Muscle layer of colon (tissue), 2 donors: ENCODE measurements around the gene TMCC3.
"Not testable (repeated sequence)": the region's sequence is repeated elsewhere in the genome, so short reads cannot be mapped to it uniquely, and the experiment has no call there.

Experiments
- H3K27ac ChIP-seq: one replicate; pipeline ENCODE4 v1.7.0; 2013; ENCODE audit warnings: low read depth, mild to moderate bottlenecking, low read length, moderate library complexity
- H3K27me3 ChIP-seq, 2 donors: one replicate each; pipeline ENCODE4 v1.7.0; 2013; ENCODE audit warnings: low read length in 2 of 2, mild to moderate bottlenecking in 2 of 2; ENCODE audit not compliant: insufficient read depth in 2 of 2, control insufficient read depth in 1 of 2
- H3K36me3 ChIP-seq: one replicate; pipeline ENCODE4 v1.7.0; 2013; ENCODE audit warnings: mild to moderate bottlenecking, low read length; ENCODE audit not compliant: insufficient read depth
- H3K4me1 ChIP-seq: one replicate; pipeline ENCODE4 v1.7.0; 2013; ENCODE audit warnings: mild to moderate bottlenecking, low read length; ENCODE audit not compliant: insufficient read depth
- H3K4me3 ChIP-seq, 2 donors: one replicate each; pipeline ENCODE4 v1.7.0; 2013; ENCODE audit warnings: low read length in 2 of 2, low read depth in 1 of 2, mild to moderate bottlenecking in 1 of 2, moderate library complexity in 1 of 2
- H3K9ac ChIP-seq: one replicate; pipeline ENCODE4 v1.7.0; 2013; ENCODE audit warnings: low read length
- H3K9me3 ChIP-seq: one replicate; pipeline ENCODE4 v1.7.0; 2013; ENCODE audit warnings: mild to moderate bottlenecking, low read length
- donor health status: abdominal sarcoma.
- donor health status: Adenocarcinoma of cecum.

The TMCC3 gene

GRCh38 chr12:94650143-94651056, at the start of gene TMCC3:
Gene TMCC3, minus strand, starts transcription at chr12:94650557. Its CDS starts 127 bp downstream, at chr12:94650430.
- Histone ChIP-seq H3K4me1 (no peaks in the 10 kb centered on the region), H3K27me3 (no peaks in the 10 kb centered on the region), H3K4me3 (peak within 1 kb of the TSS; percentile 62 to 64), H3K9ac (peak within 1 kb of the TSS; percentile 51), H3K27ac (peak within 1 kb of the TSS; percentile 3), H3K9me3 (no peaks in the 10 kb centered on the region), H3K36me3 (no peaks in the 10 kb centered on the region)

- Histone ChIP-seq H3K36me3 (no peaks in the 10 kb centered on the region), H3K4me3 (no peak overlapping the region), H3K27me3 (no peaks in the 10 kb centered on the region), H3K4me1 (peaks cover 10% of the 10 kb centered on the region), H3K9me3 (no peaks in the 10 kb centered on the region), H3K9ac (no peak overlapping the region), H3K27ac (no peak overlapping the region)
These were observed 49.4 kb upstream of the TMCC3 start for GRCh38 chr12:94699801-94700200.

GRCh38 chr12:94698578-94698977, 48.2 kb upstream of the TMCC3 start:
- H3K9ac ChIP-seq: no peak overlapping the region

GRCh38 chr12:94697631-94698030, 47.3 kb upstream of the TMCC3 start:
- no peaks in the 10 kb centered on the region for H3K27me3 ChIP-seq
- no peaks in the 10 kb centered on the region for H3K9me3 ChIP-seq
- no peaks in the 10 kb centered on the region for H3K36me3 ChIP-seq
- H3K4me3 ChIP-seq: no peak overlapping the region
- H3K4me1 ChIP-seq: no peaks in the 10 kb centered on the region
- H3K27ac ChIP-seq: no peak overlapping the region
- no peak overlapping the region for H3K9ac ChIP-seq

More at GRCh38 chr12:94698578-94698977, 48.2 kb upstream of the TMCC3 start:
- Histone ChIP-seq H3K27me3 (no peaks in the 10 kb centered on the region), H3K36me3 (no peaks in the 10 kb centered on the region), H3K27ac (no peak overlapping the region), H3K9me3 (no peaks in the 10 kb centered on the region), H3K4me1 (no peaks in the 10 kb centered on the region), H3K4me3 (no peak overlapping the region)

- no peak overlapping the region for H3K9ac ChIP-seq
- no peaks in the 10 kb centered on the region for H3K9me3 ChIP-seq
- no peak overlapping the region for H3K27ac ChIP-seq
- H3K36me3 ChIP-seq: no peaks in the 10 kb centered on the region
- peaks cover 11% of the 10 kb centered on the region for H3K4me1 ChIP-seq
- H3K4me3 ChIP-seq: no peak overlapping the region
- H3K27me3 ChIP-seq: no peaks in the 10 kb centered on the region
These were observed 44.4 kb upstream of the TMCC3 start for GRCh38 chr12:94694732-94695131.

- H3K9me3 ChIP-seq, H3K9ac ChIP-seq, H3K4me3 ChIP-seq: not testable (repeated sequence)
These were observed 42.5 kb upstream of the TMCC3 start for GRCh38 chr12:94692826-94693225.

GRCh38 chr12:94690198-94690771, 39.9 kb upstream of the TMCC3 start:
- H3K4me3 ChIP-seq: peak overlapping the region in 1 of 2 donors; percentile 1
- H3K4me1 ChIP-seq: peaks cover 14% of the 10 kb centered on the region
- no peaks in the 10 kb centered on the region for H3K36me3 ChIP-seq
- no peaks in the 10 kb centered on the region for H3K27me3 ChIP-seq
- no peaks in the 10 kb centered on the region for H3K9me3 ChIP-seq
- H3K9ac ChIP-seq: no peak overlapping the region
- peak overlapping the region; percentile 7 for H3K27ac ChIP-seq

More at GRCh38 chr12:94692826-94693225, 42.5 kb upstream of the TMCC3 start:
- not testable (repeated sequence) for H3K27ac ChIP-seq, H3K36me3 ChIP-seq, H3K27me3 ChIP-seq
- H3K4me1 ChIP-seq: peaks cover 14% of the 10 kb centered on the region

- Histone ChIP-seq H3K9ac (no peak overlapping the region), H3K4me1 (peaks cover 14% of the 10 kb centered on the region), H3K27me3 (no peaks in the 10 kb centered on the region), H3K9me3 (no peaks in the 10 kb centered on the region), H3K27ac (peak overlapping the region; percentile 7), H3K4me3 (peak overlapping the region in 1 of 2 donors; percentile 1), H3K36me3 (no peaks in the 10 kb centered on the region)
These were observed 39.3 kb upstream of the TMCC3 start for GRCh38 chr12:94689646-94690036.

- no peaks in the 10 kb centered on the region for H3K9me3 ChIP-seq
- no peaks in the 10 kb centered on the region for H3K36me3 ChIP-seq
- no peaks in the 10 kb centered on the region for H3K27me3 ChIP-seq
- no peak overlapping the region for H3K9ac ChIP-seq
- no peak overlapping the region for H3K27ac ChIP-seq
- H3K4me3 ChIP-seq: no peak overlapping the region
- H3K4me1 ChIP-seq: peaks cover 14% of the 10 kb centered on the region
These were observed 38.8 kb upstream of the TMCC3 start for GRCh38 chr12:94689002-94689645.

- Histone ChIP-seq H3K36me3 (no peaks in the 10 kb centered on the region), H3K27me3 (no peaks in the 10 kb centered on the region), H3K4me1 (peaks cover 14% of the 10 kb centered on the region), H3K9ac (no peak overlapping the region), H3K4me3 (no peak overlapping the region), H3K9me3 (no peaks in the 10 kb centered on the region), H3K27ac (no peak overlapping the region)
These were observed 37.5 kb upstream of the TMCC3 start for GRCh38 chr12:94687891-94688290.

GRCh38 chr12:94686834-94687628, 36.7 kb upstream of the TMCC3 start:
- H3K9me3 ChIP-seq: no peaks in the 10 kb centered on the region

More at GRCh38 chr12:94686834-94687628, 36.7 kb upstream of the TMCC3 start:
- H3K9ac ChIP-seq: no peak overlapping the region
- H3K4me1 ChIP-seq: peaks cover 14% of the 10 kb centered on the region
- no peaks in the 10 kb centered on the region for H3K36me3 ChIP-seq
- no peak overlapping the region for H3K27ac ChIP-seq
- H3K4me3 ChIP-seq: no peak overlapping the region
- no peaks in the 10 kb centered on the region for H3K27me3 ChIP-seq
